IgD-negative memory B cell (primary cell): Measurements from ENCODE around the gene IFNGR1. TPM values are rescaled to one million over a fixed set of nuclear protein-coding genes. Genes with fewer than 3 reads are reported as not detected.
"Not testable (repeated sequence)": the region's sequence is repeated elsewhere in the genome, so short reads cannot be mapped to it uniquely, and the experiment has no call there.

Experiments
- H3K27ac Mint-ChIP-seq, 3 donors: one replicate each; pipeline ENCODE4 v1.8.0; 2020 to 2022; ENCODE audit warnings: mild to moderate bottlenecking in 3 of 3, mixed read lengths in 3 of 3, moderate library complexity in 1 of 3
- H3K27me3 Mint-ChIP-seq: one replicate; pipeline ENCODE4 v1.8.0; 2021; ENCODE audit warnings: mixed read lengths
- H3K36me3 Mint-ChIP-seq: one replicate; pipeline ENCODE4 v1.8.0; 2020; ENCODE audit warnings: mild to moderate bottlenecking, mixed read lengths
- H3K4me1 Mint-ChIP-seq, 3 donors: one replicate each; pipeline ENCODE4 v1.8.0; 2020 to 2022; ENCODE audit warnings: mixed read lengths in 3 of 3, mild to moderate bottlenecking in 1 of 3
- H3K4me3 Mint-ChIP-seq, 4 donors: one replicate each; pipeline ENCODE4 v1.8.0; 2020 to 2022; ENCODE audit warnings: mild to moderate bottlenecking in 4 of 4, mixed read lengths in 4 of 4, moderate library complexity in 3 of 4
- H3K9me3 Mint-ChIP-seq, 3 donors: one replicate each; pipeline ENCODE4 v1.8.0; 2020 to 2021; ENCODE audit warnings: mixed read lengths in 3 of 3, mild to moderate bottlenecking in 1 of 3
- polyA plus RNA-seq: library from polyadenylated mRNA; unstranded; fragments of 300-500 nt; fragmentation: Illumina TruSeq; gene quantifications from one replicate; pipeline ENCODE4 v1.2.3, GENCODE V29; 2021

IFNGR1 gene
- polyA plus RNA-seq, 1 donor from 2014 or later, result 38.1 TPM

GRCh38 chr6:137211910-137212309 lies 7.3 kb downstream of the IFNGR1 start:
- peaks cover 45 to 63% (median 57%) of the 10 kb centered on the region in 3 donors for H3K4me1 Mint-ChIP-seq
- peak overlapping the region in 1 of 4 donors; percentile 13 for H3K4me3 Mint-ChIP-seq
- H3K36me3 Mint-ChIP-seq, result peaks cover 20% of the 10 kb centered on the region
- H3K9me3 Mint-ChIP-seq, result peaks cover 4 to 15% (median 10%) of the 10 kb centered on the region in 3 donors
- peak overlapping the region in 1 of 3 donors; percentile 32 for H3K27ac Mint-ChIP-seq
- no peaks in the 10 kb centered on the region for H3K27me3 Mint-ChIP-seq

DNA sequence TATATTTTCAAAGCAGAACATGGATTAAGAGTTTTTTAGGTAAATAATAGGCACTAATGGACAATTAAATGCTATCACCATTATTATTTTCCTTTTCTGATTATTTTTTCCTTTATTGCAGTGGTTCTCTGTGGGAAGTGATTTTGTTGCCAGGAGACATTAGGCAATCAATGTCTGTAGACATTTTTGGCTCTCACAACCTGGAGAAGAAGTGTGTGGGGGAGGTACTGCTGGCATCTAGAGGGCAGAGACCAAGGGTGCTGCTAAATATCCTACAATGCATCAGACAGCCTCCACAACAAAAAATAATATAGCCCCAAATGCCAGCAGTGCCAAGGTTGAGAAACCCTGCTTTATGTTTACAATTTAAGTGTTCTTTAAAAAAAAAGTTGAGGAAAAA lies 8.3 kb downstream of the IFNGR1 start:
- Mint-ChIP-seq H3K27me3 (no peaks in the 10 kb centered on the region), H3K27ac (peak overlapping the region in 1 of 3 donors; percentile 9), H3K4me1 (peaks cover 42 to 60% (median 55%) of the 10 kb centered on the region in 3 donors), H3K9me3 (peaks cover 6 to 15% (median 10%) of the 10 kb centered on the region in 3 donors), H3K4me3 (peak overlapping the region in 1 of 4 donors; percentile 56), H3K36me3 (peaks cover 23% of the 10 kb centered on the region)

DNA sequence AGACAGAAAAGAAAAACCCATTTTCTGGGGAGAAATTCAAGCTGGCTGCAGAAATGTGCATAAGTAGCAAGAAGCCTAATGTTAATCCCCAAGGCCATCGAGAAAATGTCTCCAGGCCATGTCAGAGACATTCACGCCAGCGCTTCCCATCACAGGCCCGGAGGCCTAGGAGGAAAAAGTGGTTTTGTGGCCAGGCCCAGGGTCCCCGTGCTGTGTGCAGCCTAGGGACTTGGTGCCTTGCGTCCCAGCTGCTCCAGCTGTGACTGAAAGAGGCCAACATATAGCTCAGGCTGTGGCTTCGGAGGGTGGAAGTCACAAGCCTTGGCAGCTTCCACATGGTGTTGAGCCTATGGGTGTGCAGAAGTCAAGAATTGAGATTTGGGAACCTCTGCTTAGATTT lies 10.9 kb downstream of the IFNGR1 start:
- peaks cover 29 to 63% (median 40%) of the 10 kb centered on the region in 3 donors for H3K4me1 Mint-ChIP-seq
- H3K36me3 Mint-ChIP-seq, result peaks cover 21% of the 10 kb centered on the region
- peaks cover 6 to 15% (median 10%) of the 10 kb centered on the region in 3 donors for H3K9me3 Mint-ChIP-seq
- H3K4me3 Mint-ChIP-seq, result peak overlapping the region in 1 of 4 donors; percentile 23
- no peak overlapping the region for H3K27ac Mint-ChIP-seq
- H3K27me3 Mint-ChIP-seq, result no peaks in the 10 kb centered on the region

DNA sequence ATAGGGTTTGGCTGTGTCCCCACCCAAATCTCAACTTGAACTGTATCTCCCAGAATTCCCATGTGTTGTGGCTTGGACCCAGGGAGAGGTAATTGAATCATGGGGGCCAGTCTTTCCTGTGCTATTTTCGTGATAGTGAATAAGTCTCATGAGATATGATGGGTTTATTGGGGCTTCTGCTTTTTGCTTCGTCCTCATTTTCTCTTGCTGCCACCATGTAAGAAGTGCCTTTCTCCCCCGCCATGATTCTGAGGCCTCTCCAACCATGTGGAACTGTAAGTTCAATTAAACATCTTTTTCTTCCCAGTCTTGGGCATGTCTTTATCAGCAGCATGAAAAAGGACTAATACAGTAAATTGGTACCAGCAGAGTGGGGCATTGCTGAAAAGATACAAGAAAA lies 11.7 kb downstream of the IFNGR1 start:
- H3K4me3 Mint-ChIP-seq, H3K27me3 Mint-ChIP-seq: not testable (repeated sequence)
- H3K36me3 Mint-ChIP-seq, result peaks cover 19% of the 10 kb centered on the region
- peaks cover 6 to 15% (median 10%) of the 10 kb centered on the region in 3 donors for H3K9me3 Mint-ChIP-seq
- H3K4me1 Mint-ChIP-seq, result peaks cover 25 to 59% (median 36%) of the 10 kb centered on the region in 3 donors
- H3K27ac Mint-ChIP-seq, result peak overlapping the region in 1 of 3 donors; percentile 16

DNA sequence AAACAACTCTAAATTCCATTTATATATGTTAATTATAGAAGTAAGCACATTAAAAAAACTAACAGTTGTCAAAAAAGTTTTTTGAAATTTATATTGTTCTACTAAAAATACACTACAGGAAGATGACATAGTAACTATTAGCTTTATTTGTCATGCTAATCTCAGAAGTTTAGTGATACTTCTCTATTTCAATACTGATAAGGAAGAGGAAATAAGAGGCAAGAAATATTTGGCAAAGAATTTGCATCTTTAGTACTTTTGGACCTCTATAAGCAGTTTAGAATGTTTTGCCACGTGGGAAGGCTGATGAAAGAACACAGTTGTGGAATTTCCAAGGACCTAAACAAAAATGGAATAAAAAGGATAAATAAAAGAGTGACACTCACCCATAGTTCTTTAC lies 12.6 kb downstream of the IFNGR1 start:
- Mint-ChIP-seq H3K27me3 (no peaks in the 10 kb centered on the region), H3K36me3 (peaks cover 20% of the 10 kb centered on the region), H3K4me1 (peaks cover 19 to 56% (median 33%) of the 10 kb centered on the region in 3 donors), H3K27ac (peak overlapping the region in 2 of 3 donors; percentile 1 to 3), H3K4me3 (peak overlapping the region in 2 of 4 donors; percentile 61 to 71), H3K9me3 (peaks cover 6 to 15% (median 10%) of the 10 kb centered on the region in 3 donors)

- H3K27ac Mint-ChIP-seq, result no peak overlapping the region
- H3K9me3 Mint-ChIP-seq, result peaks cover 2 to 6% (median 5%) of the 10 kb centered on the region in 3 donors
- H3K36me3 Mint-ChIP-seq, result peaks cover 8% of the 10 kb centered on the region
- no peaks in the 10 kb centered on the region for H3K27me3 Mint-ChIP-seq
- peaks cover 14 to 38% (median 18%) of the 10 kb centered on the region in 3 donors for H3K4me1 Mint-ChIP-seq
- no peak overlapping the region for H3K4me3 Mint-ChIP-seq
Measured at GRCh38 chr6:137203256-137203655, 15.9 kb downstream of the IFNGR1 start.

DNA sequence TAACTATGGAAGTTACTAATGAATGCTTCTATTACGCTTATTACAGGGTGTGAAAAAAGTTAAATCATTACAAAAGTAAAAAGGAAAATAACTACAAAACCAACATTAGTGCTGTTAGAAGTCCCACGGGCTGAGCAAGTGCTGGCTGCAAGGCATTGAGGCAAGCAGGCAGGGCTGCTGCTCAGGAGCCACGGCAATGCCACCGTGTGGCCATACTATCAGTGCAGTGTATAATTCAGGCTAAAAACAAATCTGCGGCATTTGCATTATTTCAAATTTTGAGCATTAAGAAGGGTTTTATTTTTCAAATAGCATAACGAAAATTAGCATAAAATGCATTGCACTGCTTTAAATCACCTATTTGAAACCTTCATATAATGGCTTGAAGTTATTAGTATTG lies 17.1 kb downstream of the IFNGR1 start:
- peaks cover 0 to 2% (median 0%) of the 10 kb centered on the region in 3 donors for H3K9me3 Mint-ChIP-seq
- H3K4me1 Mint-ChIP-seq, result peaks cover 8 to 35% (median 11%) of the 10 kb centered on the region in 3 donors
- H3K27me3 Mint-ChIP-seq, result no peaks in the 10 kb centered on the region
- no peak overlapping the region for H3K4me3 Mint-ChIP-seq
- H3K36me3 Mint-ChIP-seq, result peaks cover 8% of the 10 kb centered on the region
- no peak overlapping the region for H3K27ac Mint-ChIP-seq

DNA sequence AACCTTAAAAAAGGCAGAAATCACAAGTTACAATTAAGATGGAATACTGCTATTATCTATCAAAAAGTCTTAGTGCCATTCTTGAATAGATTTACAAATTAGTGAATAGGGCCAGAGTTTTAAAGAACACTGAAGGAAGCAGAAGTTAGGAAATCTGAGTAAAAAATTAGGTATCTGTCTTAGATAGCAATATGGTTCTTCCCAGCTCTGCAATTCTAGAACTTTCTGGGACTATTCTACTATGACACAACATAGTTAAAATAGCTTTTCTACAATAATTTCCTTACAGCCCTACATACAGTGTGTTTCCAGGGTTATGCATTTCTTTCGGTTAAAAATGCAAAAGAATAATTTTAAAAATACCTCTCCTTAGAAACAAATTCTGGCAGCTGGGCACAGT lies 18.2 kb downstream of the IFNGR1 start:
- no peak overlapping the region for H3K27ac Mint-ChIP-seq
- no peaks in the 10 kb centered on the region for H3K9me3 Mint-ChIP-seq
- H3K4me1 Mint-ChIP-seq, result peaks cover 8 to 36% (median 9%) of the 10 kb centered on the region in 3 donors
- peaks cover 4% of the 10 kb centered on the region for H3K36me3 Mint-ChIP-seq
- H3K4me3 Mint-ChIP-seq, result no peak overlapping the region
- no peaks in the 10 kb centered on the region for H3K27me3 Mint-ChIP-seq

DNA sequence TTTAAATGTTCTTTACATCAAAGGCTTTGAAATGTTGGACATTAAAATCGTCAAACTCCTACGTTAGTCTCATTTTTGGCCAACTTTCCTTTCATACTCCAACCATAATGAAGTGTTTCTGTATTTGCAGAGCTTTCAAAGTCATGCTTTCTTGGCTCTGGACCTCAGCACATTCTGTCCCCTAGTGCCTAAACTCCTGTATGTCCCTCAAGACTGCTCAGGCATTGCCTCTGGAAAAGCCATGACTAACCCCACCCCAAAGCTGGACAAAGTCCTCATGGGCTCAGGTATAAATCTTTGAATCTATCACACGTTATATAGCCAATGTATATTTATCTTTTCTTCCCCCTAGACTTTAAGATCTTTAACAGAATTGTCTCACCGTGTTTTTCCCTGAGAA lies 18.9 kb downstream of the IFNGR1 start:
- H3K27me3 Mint-ChIP-seq, result no peaks in the 10 kb centered on the region
- H3K9me3 Mint-ChIP-seq, result no peaks in the 10 kb centered on the region
- no peak overlapping the region for H3K4me3 Mint-ChIP-seq
- peaks cover 4% of the 10 kb centered on the region for H3K36me3 Mint-ChIP-seq
- H3K4me1 Mint-ChIP-seq, result peaks cover 8 to 37% (median 12%) of the 10 kb centered on the region in 3 donors
- no peak overlapping the region for H3K27ac Mint-ChIP-seq

DNA sequence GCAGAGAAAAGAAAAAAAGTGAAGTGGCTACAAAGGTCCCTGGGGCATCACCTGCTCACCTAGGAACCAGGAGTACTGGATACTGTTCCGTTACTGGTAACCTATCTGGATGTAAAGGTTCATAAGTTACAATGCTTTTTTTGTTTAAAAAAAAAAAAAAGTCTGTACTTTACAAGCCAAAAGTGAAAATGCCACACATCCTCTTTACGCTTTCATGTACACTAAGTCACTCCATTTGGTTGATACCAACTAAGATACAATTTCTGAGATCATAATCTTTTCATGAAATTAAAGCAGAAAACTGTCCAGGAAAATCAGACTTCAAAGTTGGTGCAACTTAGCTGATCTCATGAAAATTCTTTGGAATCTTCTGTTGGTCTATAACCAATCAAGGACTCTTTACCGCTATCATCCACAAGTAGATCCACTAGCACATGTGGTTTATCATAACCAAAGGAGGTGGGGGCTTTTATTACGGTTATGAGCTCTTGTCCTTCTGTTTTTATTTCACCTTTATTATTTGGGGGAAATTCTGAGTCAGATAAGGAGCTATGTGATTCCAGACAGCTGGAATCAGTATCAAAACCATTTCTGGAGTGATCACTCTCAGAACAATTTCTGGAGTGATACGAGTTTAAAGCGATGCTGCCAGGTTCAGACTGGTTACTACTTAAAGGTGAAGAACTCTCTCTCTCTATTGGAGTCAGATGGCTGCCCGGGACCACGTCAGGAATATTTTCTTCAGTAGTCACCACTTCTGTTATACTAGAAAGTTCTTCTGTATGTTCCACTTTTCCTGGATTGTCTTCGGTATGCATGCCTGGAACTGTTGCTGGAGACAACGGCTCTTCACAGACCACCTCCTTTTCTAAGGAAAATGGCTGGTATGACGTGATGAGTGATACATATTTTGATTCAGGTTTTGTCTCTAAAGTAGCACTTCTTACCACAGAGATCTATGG lies 21.2 kb downstream of the IFNGR1 start:
- no peak overlapping the region for H3K27ac Mint-ChIP-seq
- H3K4me1 Mint-ChIP-seq, result peaks cover 8 to 22% (median 10%) of the 10 kb centered on the region in 3 donors
- no peak overlapping the region for H3K4me3 Mint-ChIP-seq
- H3K9me3 Mint-ChIP-seq, result no peaks in the 10 kb centered on the region
- H3K36me3 Mint-ChIP-seq, result peaks cover 4% of the 10 kb centered on the region
- H3K27me3 Mint-ChIP-seq, result no peaks in the 10 kb centered on the region

- Mint-ChIP-seq H3K27ac (no peak overlapping the region), H3K9me3 (peaks cover 0 to 3% (median 2%) of the 10 kb centered on the region in 3 donors), H3K4me3 (no peak overlapping the region), H3K4me1 (peaks cover 7 to 18% (median 8%) of the 10 kb centered on the region in 3 donors), H3K36me3 (no peaks in the 10 kb centered on the region), H3K27me3 (no peaks in the 10 kb centered on the region)
Measured at GRCh38 chr6:137193256-137194070, 25.7 kb downstream of the IFNGR1 start.

DNA sequence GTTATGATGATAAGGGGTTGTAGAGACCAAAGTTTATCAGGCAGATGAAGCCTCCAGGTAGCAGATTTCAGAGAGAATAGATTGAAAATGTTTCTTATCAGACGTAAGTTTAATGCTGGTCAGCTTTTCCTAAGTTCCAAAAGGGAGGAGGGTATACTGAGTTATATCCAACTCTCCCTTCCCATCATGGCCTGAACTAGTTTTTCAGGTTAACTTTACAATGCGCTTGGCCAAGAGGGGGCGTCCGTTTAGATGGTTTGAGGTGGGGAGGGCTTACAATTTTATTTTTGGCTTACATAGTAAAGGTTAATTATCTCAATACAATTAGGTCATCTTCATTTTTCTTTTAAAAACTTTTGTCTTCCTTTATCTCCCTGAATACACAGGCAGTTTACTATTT lies 26.4 kb downstream of the IFNGR1 start:
- Mint-ChIP-seq H3K27ac (no peak overlapping the region), H3K4me3 (no peak overlapping the region), H3K27me3 (no peaks in the 10 kb centered on the region), H3K9me3 (peaks cover 0 to 3% (median 2%) of the 10 kb centered on the region in 3 donors), H3K4me1 (peaks cover 7 to 11% (median 8%) of the 10 kb centered on the region in 3 donors), H3K36me3 (no peaks in the 10 kb centered on the region)

DNA sequence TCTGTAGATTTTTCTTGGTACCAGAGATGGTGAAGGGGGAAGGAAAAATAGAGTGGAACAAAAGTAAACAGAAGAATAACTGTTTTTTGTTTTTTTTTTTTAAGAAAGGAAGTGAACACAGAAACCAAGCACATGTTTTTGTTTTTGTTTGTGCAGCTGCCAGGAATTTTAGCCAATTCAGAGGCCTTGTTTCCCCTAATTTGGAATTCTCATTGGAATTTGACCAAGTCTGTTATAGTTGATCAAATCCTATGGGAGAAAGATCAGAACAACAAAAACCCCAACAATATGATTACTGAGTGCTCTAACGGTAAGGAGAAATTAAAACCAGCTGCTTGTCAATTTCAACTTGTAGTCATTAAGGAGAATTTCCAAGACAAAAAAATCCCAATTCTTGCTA lies 27.5 kb downstream of the IFNGR1 start:
- Mint-ChIP-seq H3K27ac (no peak overlapping the region), H3K36me3 (no peaks in the 10 kb centered on the region), H3K4me3 (no peak overlapping the region)

GRCh38 chr6:137191236-137191635 lies 27.9 kb downstream of the IFNGR1 start:
- Mint-ChIP-seq H3K4me1 (peaks cover 4 to 6% (median 5%) of the 10 kb centered on the region in 3 donors), H3K36me3 (no peaks in the 10 kb centered on the region), H3K27me3 (no peaks in the 10 kb centered on the region), H3K9me3 (peaks cover 2 to 4% (median 3%) of the 10 kb centered on the region in 3 donors), H3K27ac (peak overlapping the region in 1 of 3 donors; percentile 59), H3K4me3 (no peak overlapping the region)

More for the DNA sequence above, 27.5 kb downstream of the IFNGR1 start:
- H3K9me3 Mint-ChIP-seq, result peaks cover 2 to 3% (median 2%) of the 10 kb centered on the region in 3 donors
- H3K4me1 Mint-ChIP-seq, result peaks cover 5 to 10% (median 6%) of the 10 kb centered on the region in 3 donors
- no peaks in the 10 kb centered on the region for H3K27me3 Mint-ChIP-seq
